HG03064 (cell line): ENCODE data around the gene GDI2.
"Not testable (repeated sequence)": the region's sequence is repeated elsewhere in the genome, so short reads cannot be mapped to it uniquely, and the experiment has no call there.

Experiments used
- ATAC-seq: cut with Tn5 transposase; IDR thresholded peaks from one replicate; pipeline ENCODE4 v1.9.1; 2021; ENCODE audit warnings: low read depth; ENCODE audit not compliant: unreplicated experiment

The GDI2 gene

DNA sequence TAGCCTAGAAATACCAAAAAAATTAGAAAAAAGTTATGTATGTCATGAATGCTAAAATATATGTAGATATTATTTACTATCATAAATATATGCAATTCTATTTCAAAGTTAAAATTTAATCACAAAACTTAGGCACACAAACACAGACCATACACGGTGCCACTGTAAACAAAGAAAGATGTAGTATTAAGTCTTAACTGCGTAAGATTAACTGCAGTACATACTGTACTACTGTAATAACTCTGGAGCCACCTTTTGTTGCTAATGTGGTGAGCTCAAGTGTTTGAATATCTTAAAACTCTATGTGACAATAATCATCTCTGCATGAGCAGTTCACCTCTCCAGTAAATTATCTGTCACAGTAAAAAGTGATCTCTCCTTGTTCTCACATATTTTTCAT lies 23.6 kb downstream of the GDI2 start:
- no peak for ATAC-seq

DNA sequence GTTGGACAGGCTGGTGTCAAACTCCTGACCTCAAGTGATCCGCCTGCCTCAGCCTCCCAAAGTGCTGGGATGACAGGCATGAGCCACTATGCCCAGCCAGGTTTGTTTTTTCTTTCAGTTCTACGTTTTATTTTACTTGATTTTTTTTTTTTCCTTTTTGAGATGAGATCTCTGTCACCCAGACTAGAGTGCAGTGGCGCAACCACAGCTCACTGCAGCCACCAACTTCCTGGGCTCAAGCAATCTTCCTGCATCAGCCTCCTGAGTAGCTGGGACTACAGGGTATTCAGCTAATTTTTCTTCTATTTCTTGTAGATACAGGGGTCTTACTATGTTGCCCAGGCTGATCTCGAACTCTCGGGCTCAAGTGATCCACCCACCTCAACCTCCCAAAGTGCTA lies 24.3 kb downstream of the GDI2 start:
- no peak for ATAC-seq

DNA sequence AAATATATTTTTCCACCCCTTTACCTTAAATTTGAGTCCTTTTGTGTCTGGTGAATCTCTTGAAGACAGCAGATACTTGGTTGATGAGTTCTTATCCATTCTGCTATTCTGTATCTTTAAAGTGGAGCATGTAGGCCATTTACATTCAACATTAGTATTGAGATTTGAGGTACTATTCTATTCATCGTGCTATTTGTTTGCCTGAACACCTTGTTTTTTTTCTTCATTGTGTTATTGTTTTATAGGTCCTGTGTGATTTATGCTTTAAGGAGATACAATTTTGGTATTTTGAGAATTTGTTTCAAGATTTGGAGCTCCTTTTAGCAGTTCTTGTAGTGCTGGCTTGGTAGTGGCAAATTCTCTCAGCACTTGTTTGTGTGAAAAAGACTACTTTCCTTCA lies 29.9 kb downstream of the GDI2 start:
- no peak for ATAC-seq

DNA sequence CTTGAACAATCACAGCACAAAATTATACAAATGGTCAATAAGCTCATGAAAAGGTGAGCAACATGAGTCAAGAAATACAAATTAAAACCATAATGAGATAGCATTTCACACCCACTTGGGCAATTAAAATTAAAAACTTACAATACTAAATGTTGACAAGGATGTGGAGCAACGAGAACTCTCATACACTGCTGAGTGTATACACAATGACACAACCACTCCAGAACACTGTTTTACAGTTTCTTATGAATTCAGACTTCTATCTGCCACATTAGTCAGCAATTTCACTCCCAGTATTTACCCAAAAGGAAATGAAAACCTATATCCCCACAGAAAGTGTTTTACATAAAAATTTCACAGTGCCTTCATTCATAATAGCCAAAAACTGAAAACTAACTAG lies 31.1 kb downstream of the GDI2 start:
- no peak for ATAC-seq

DNA sequence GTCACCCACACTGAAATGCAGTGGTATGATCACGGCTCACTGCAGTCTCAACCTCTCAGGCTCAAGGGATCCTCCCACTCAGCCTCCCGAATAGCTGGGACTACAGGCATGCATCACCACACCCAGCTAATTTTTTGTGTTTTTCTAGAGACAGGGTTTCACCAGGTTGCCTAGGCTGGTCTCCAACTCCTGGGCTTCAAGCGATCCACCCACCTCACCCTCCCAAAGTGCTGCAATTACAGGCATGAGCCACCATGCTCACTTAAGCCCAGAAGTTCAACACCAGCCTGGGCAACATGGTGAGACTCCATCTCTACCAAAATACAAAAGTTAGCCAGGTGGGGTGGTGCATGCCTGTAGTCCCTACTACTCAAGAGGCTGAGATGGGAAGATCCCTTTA lies 33.5 kb downstream of the GDI2 start:
- no peak for ATAC-seq

DNA sequence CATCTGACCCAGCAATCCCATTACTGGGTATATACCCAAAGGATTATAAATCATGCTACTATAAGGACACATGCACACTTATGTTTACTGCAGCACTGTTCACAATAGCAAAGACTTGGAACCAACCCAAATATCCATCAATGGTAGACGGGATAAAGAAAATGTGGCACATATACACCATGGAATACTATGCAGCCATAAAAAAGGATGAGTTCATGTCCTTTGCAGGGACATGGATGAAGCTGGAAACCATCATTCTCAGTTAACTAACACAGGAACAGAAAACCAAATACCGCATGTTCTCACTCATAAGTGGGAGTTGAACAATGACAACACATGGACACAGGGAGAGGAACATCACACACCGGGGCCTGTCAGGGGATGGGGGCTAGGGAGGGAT lies 35.5 kb downstream of the GDI2 start:
- not testable (repeated sequence) for ATAC-seq

DNA sequence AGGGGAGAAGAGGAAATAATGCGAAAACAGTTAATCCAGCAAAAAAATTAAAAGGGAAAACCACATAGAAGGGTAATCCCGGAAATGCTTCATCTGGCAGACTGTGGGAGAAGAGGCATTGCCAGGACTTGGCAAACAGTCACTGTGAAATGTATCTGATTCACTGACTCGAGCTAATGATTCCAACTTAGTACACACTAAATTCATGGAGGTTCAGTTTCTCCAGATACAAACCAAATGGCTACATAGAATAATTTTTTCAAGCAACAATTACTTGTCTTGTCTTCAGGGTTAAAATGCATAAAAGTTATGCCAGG lies 36.4 kb downstream of the GDI2 start:
- ATAC-seq = no peak

DNA sequence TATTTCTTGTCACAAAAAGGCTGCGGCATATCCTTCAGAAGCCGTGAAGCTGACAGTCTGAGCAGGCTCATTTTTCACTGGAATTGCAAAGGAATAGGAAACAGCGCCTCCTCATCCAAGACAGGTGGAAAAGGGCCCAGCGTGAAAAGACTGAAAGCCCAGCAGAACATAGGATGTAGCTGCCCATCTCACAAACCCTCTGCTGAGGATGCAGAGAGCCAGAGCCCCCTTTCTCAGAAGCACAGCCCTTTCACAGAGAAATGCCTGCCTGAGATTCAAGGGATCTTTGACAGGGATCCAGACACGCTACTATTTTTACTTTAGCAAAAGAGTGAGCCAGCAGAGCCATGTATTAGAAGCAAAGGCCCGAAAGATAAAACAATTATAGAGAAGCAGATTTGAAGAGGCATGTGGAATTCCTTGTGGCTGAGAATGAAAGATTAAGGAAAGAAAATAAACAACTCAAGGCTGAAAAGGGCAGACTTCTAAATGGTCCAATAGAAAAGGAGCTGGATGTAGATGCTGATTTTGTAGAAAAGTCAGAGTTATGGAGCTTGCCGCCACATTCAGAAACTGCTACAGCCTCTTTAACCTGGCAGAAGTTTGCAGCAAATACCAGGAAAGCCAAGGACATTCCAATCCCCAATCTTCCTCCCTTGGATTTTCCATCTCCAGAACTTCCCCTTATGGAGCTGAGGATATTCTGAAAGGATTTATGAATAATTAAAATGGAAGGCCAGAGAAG lies 36.9 kb downstream of the GDI2 start:
- ATAC-seq = no peak

DNA sequence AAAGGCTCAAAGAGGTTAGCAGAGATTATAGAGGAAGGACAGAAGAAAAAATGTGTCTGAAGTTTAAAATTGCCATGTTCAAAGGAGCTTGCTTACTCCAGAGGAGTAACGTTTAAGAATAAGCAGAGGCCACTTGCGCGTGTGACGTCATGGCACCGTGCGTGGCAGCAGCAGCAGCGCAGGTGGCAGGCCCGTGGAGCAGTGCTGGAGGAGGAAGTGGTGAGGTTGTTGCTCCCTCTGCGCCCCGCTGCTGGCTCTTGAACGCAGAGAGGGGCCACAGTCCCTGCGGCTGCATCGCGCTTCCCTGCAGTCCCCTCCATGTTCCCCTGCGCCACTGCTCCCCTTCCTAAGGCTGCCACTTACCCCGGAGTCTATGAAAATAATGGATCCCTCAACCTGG lies 37.5 kb downstream of the GDI2 start:
- ATAC-seq = no peak

DNA sequence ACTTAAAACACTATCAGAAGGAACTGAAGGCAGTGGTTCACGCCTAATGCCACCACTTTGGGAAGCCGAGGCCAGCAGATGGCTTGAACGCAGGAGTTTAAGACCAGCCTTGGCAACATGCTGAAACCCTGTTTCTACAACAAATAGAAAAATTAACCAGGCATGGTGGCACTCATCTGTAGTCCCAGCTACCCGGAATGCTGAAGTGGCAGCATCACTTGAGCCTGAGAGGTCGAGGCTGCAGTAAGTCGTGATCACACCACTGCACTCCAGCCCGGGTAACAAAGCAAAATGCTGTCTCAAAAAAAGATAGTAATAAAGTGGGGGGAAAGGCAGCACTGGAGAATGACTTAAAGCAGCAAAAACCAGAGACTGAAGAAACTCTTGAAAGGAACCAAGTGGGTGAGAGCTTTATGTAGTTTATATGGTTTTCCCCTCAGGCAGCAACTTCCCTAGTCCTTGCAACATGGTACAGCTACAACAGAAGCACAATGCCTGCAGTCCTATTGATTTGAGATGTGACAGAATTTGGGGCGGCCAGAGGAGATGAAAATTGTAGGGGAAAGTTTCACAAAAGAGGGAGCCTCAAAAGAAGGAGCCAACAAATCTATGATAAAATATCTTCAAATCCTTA lies 38.1 kb downstream of the GDI2 start:
- ATAC-seq = no peak

DNA sequence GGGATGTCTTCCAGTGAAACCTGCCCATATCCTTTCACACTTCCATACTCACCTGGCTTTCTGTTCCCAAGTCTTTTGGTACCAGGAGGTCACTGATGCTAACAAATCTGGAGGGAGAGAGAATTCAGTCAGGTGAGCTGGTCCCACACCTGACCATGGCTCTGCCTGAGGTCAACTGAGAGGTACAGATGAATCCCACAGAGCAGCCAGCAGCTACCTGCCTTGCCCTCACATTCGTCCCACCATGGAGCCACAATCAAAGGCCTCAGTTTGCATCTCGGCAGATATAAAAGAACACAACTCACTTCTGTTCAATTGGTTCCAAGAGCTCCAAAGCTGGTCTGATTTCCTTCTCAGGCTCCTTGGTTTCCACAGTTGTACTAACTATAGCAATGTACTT lies 47.0 kb downstream of the GDI2 start:
- no peak for ATAC-seq

DNA sequence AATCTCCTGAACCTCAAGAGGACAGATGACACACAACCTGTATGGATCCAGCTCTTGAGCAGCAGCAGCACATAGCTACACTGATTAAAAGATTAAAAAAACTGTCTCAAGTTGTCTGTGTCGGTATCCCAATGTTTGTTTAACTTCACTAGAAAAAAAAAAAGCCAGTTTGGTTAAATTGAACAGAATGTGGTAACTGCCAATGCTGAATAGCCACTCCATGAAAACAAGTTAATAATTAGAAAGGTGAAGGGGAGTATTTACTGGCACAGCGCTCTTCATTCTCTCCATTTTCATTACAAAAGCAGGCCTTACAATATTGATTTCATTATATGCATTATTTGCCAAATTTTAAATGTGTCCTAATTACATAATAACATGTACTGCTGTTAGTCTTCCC lies 47.6 kb downstream of the GDI2 start:
- ATAC-seq = no peak

DNA sequence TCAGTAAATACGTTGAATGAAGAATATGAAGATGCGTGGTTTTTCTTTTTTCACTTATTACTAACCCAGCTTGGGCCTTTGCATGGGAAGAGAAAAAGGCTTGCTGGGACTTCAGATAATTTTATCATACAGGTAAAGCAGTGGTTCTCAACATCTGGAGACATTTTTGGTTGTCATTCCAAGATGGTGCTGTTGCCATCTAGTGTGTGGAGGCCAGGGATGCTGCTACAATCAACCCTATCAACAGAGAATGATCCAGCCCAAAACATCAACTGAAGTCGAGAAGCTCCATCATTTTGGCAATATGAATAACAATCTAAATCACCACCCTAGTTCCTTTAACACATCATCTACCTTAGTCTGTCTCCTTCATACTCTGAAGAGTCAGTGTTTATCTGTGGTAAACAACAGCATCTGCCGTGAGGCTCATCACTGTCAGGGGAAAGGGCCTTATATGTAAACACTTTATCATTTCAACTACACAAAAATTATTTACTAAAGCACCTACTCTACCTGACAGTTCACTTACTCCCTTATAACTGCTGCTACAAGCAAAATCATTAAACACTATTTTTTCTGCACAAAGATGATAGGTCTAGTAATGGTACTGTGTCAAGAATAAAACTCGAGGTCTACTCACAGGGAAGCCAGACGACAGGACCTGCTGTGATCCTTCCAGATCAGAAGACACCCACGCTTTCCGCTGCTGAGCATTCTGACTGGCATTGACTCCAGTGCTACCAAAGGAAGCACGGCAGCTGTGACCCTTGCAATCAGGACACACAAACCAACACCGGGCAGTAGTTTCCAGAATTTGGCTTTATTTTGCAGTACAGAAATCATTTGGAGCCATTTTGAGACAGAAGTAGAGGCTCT lies 48.6 kb downstream of the GDI2 start:
- no peak for ATAC-seq

DNA sequence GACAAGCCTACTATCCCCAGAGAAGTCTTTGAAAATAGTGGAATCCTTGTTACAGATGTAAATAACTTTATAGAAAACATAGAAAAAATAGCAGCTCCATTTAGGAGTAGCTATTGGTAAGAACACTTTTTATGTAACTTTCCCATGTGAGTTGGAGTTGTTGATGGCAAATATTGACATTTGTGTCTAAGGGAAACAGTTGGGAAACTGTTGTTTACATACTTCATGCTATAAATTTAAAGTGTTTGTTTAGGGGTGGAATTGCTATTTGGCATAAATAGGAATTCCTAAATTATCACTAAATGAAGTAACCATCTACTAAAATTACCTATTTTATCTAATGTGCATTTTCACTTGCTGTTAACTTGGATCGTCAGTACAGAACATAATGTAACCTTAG lies 50.7 kb downstream of the GDI2 start:
- no peak for ATAC-seq

DNA sequence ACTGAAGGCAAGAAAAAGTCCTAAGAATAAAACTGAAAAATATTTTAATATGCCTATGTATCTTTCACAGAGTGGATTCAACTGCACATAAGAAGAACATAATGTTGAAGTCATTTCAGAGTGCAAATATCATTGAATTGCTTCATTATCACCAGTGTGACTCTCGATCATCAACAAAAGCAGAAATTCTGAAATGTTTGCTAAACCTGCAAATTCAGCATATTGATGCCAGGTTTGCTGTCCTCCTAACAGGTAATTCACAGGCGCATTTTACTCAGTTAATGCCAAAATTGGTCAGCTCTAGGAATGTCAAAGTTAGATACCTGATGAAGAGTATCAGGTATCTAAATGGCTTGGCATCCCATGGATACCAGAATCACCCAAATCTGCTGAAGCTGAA lies 52.0 kb downstream of the GDI2 start:
- ATAC-seq = no peak

DNA sequence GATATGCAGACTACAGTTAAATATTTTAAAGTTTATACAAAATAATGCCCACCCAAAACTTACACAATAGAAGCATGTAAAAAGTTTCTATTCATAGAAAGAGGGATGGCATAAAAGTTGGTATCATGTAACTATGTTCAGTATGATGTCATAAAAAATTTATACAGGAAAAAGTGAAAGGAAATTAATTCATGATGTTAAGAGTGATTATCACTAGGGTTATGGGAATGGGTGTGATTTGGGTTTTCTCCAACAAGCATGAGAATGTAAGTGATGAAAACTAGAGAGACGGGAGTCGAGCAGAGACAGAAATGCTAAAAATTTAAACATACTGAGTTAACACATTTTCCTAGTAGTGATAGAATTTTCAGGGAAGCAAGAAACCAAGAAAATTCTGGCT lies 52.7 kb downstream of the GDI2 start:
- no peak for ATAC-seq

DNA sequence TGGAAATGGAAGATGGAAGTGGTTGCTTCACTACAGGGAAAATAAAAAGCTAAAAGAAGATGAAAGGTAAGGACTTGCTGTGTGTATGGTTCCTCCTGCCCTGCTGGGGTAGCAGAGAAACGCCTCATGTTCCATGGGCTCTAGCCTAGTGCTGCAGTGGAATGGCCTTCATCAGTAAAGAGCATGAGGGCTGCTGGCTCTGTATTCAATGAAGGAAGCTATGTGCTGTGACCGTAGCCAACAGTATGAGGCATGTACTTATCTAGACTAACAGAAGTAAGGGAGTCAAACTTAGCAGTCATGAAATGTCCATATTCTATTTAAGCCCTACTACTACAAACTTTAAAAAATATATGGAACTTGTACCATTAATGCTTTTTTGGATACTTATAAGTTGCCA lies 54.3 kb downstream of the GDI2 start:
- ATAC-seq = no peak

DNA sequence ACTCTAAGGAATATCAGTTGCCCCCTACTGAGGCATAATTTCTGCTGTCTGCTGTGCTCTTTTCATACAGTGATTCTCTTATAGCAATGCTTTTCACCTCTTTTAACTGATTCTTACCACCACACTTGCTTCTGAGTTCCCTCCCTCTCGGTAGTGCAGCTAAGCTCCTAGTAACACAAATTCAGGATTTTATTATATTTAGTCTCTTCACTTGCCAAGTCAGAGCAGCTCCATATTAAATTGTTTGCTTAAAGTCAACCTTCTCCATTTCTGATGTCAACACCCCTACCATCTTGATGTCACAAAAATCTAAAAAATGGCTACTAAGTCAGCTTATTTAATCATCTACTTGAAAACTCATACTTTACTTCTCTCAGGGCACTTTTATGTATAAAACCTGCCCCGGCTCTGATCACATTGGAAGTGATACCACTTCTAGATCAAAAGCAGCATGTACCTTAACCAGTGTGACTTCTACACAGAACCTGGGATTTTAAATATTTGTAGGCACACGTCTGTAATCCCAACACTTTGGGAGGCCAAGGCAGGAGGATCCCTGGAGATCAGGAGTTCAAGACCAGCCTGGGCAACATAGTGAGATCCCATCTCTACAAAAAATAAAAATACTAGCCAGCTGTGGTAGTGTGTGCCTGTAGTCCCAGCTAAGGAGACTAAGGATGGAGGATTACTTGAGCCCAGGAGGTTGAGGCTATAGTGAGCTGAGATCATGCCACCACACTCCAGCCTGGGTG lies 55.3 kb downstream of the GDI2 start:
- no peak for ATAC-seq

DNA sequence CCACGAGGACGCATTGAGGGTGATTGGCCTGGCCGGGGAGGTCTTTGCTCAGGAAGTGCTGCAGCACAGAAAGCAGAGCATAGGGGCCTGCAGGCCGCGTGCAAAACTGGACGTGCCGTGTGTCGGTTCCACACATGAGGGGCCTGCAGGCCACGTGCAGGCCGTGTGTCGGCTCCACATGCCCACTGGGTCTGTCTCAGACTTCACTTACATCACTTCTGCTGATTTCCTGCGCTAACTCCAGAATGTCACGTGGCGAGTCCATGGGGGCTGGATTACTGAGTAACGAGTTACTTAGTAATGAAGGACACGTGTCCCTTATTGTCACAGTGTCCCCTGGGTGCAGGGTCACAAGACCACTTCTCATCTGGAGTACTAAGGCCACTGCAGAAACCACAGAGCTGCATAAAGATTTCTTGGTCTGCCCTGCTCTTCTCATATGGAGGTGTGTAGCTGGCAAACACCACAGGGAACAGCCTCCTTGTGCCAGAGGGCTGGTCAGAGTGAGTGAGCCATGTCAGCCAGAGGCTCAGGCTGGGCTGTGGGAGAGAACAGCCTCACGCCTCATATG lies 60.8 kb downstream of the GDI2 start:
- ATAC-seq = no peak

DNA sequence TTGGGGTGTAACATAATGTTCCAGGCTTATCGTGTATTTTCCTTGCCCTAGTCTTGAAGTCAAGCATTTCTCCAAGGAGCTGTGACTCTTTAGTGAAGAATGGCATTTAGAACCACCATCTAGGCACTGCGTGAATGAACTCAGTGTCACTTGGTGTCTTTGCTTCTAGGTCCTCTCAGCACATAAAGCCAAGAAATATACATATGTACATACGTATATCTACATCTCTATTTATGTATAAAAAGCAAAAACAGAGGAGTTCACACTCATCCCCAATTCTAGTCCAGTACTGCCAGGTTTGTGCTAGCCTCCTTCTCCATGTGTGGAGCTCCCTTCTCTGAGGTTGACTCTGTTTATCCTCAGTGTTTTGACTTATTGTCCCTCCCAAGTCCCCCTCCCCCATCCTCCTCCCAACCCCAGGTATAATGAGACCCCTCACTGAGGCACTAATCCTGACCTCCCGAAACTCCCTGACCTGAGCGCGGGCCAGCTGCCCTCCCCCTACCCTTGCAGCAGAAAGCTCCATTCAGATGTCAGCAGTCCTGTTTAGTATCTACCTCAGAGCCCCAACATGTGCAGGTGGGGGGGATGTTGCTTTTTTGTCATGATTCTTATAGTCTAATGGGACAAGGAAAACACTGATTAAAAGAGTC lies 61.5 kb downstream of the GDI2 start:
- no peak for ATAC-seq
